HEK293 (cell line): Measurements from ENCODE around the gene RNF151.

Experiments
- CTCF ChIA-PET: fragments of 350-600 bp; formaldehyde crosslinking; extraction: SDS; loops from one replicate; lab custom pipeline; 2021; ENCODE audit warnings: antibody characterized with exemption; lab: Yijun Ruan, JAX
- POLR2A ChIA-PET: fragments of 300-600 bp; formaldehyde crosslinking; extraction: SDS; loops from one replicate; lab custom pipeline; 2020; ENCODE audit warnings: antibody characterized with exemption, inconsistent platforms; lab: Yijun Ruan, JAX
- H3K27ac ChIP-seq: fragments of 200-500 bp; sonication (Bioruptor generic); 2 replicates; pipeline ENCODE4 v1.5.1; 2014; ENCODE audit warnings: low read depth, low read length, control low read depth, inconsistent platforms; ENCODE audit errors: extremely low read depth
- H3K36me3 ChIP-seq, 2 experiments: fragments of 200-500 bp in 1 of 2; sonication (Bioruptor generic) in 1 of 2; 1 replicate in 1 of 2; 2 replicates in 1 of 2; pipeline ENCODE4 v1.5.1; 2014 to 2017; ENCODE audit warnings: inconsistent platforms in 2 of 2, low read length in 2 of 2; ENCODE audit not compliant: control insufficient read depth in 2 of 2, insufficient read depth in 1 of 2
- H3K4me1 ChIP-seq: fragments of 200-500 bp; sonication (Bioruptor generic); 2 replicates; pipeline ENCODE4 v1.5.1; 2014; ENCODE audit warnings: mild to moderate bottlenecking, low read length, inconsistent platforms; ENCODE audit not compliant: control insufficient read depth, insufficient read depth
- H3K4me3 ChIP-seq: 2 replicates; pipeline ENCODE4 v1.5.1; 2011; ENCODE audit warnings: low read depth, mild to moderate bottlenecking, control low read depth, low read length, moderate library complexity
- H3K9me3 ChIP-seq: fragments of 200-500 bp; sonication (Bioruptor generic); 2 replicates; pipeline ENCODE4 v1.5.1; 2014; ENCODE audit warnings: low read depth, low read length, inconsistent platforms; ENCODE audit not compliant: control insufficient read depth, insufficient read depth
- BCL11B ChIP-seq: fragments of 450-650 bp; formaldehyde crosslinking; IDR thresholded peaks from 2 replicates; pipeline ENCODE4 v1.5.1; 2016; ENCODE audit warnings: low read depth, missing biosample characterization, missing genetic modification characterization
- EGR2 ChIP-seq: fragments of 450-650 bp; formaldehyde crosslinking; IDR thresholded peaks from 2 replicates; pipeline ENCODE4 v1.5.1; 2016; ENCODE audit warnings: low read depth, missing biosample characterization, missing genetic modification characterization
- PRDM2 ChIP-seq: fragments of 450-650 bp; formaldehyde crosslinking; IDR thresholded peaks from 2 replicates; pipeline ENCODE4 v1.5.1; 2016; ENCODE audit warnings: missing biosample characterization, missing genetic modification characterization, borderline replicate concordance
- REPIN1 ChIP-seq: fragments of 450-650 bp; formaldehyde crosslinking; IDR thresholded peaks from 2 replicates; pipeline ENCODE4 v1.5.1; 2017; ENCODE audit warnings: missing biosample characterization, missing genetic modification characterization, low read depth
- SP2 ChIP-seq: fragments of 450-650 bp; formaldehyde crosslinking; IDR thresholded peaks from 2 replicates; pipeline ENCODE4 v1.5.1; 2016; ENCODE audit warnings: missing biosample characterization, missing genetic modification characterization
- ZFHX2 ChIP-seq: fragments of 450-650 bp; formaldehyde crosslinking; conservative IDR thresholded peaks from 2 replicates; pipeline ENCODE4 v1.5.1; 2016; ENCODE audit warnings: missing biosample characterization, missing genetic modification characterization
- ZIC2 ChIP-seq: fragments of 450-650 bp; formaldehyde crosslinking; IDR thresholded peaks from 2 replicates; pipeline ENCODE4 v1.5.1; 2016; ENCODE audit warnings: missing biosample characterization, missing genetic modification characterization
- ZNF112 ChIP-seq: fragments of 450-650 bp; formaldehyde crosslinking; IDR thresholded peaks from 2 replicates; pipeline ENCODE4 v1.5.0; 2017; ENCODE audit warnings: missing biosample characterization, missing genetic modification characterization
- ZNF211 ChIP-seq: fragments of 450-650 bp; formaldehyde crosslinking; IDR thresholded peaks from 2 replicates; pipeline ENCODE4 v1.5.1; 2016; ENCODE audit warnings: low read depth, missing biosample characterization, missing genetic modification characterization
- ZNF341 ChIP-seq: fragments of 450-650 bp; formaldehyde crosslinking; IDR thresholded peaks from 2 replicates; pipeline ENCODE4; 2016; ENCODE audit warnings: low read depth, missing biosample characterization, missing genetic modification characterization
- ZNF426 ChIP-seq: fragments of 450-650 bp; formaldehyde crosslinking; IDR thresholded peaks from 2 replicates; pipeline ENCODE4 v1.5.1; 2017; ENCODE audit warnings: missing biosample characterization, missing genetic modification characterization, mild to moderate bottlenecking, inconsistent platforms, moderate library complexity
- ZNF48 ChIP-seq: fragments of 450-650 bp; formaldehyde crosslinking; IDR thresholded peaks from 2 replicates; pipeline ENCODE4 v1.5.1; 2016; ENCODE audit warnings: missing biosample characterization, missing genetic modification characterization
- ZNF600 ChIP-seq: fragments of 450-650 bp; formaldehyde crosslinking; IDR thresholded peaks from 2 replicates; pipeline ENCODE4 v1.5.1; 2016; ENCODE audit warnings: missing biosample characterization, missing genetic modification characterization
- ZNF621 ChIP-seq: fragments of 450-650 bp; formaldehyde crosslinking; IDR thresholded peaks from 2 replicates; pipeline ENCODE4 v1.5.1; 2017; ENCODE audit warnings: missing biosample characterization, missing genetic modification characterization
- ZNF658 ChIP-seq: fragments of 450-650 bp; formaldehyde crosslinking; IDR thresholded peaks from 2 replicates; pipeline ENCODE4; 2016; ENCODE audit warnings: missing biosample characterization, missing genetic modification characterization
- ZNF660 ChIP-seq: fragments of 450-650 bp; IDR thresholded peaks from 2 replicates; pipeline ENCODE4 v1.5.1; 2018; ENCODE audit warnings: missing biosample characterization, mild to moderate bottlenecking, missing genetic modification characterization
- ZNF701 ChIP-seq: fragments of 450-650 bp; formaldehyde crosslinking; IDR thresholded peaks from 2 replicates; pipeline ENCODE4 v1.5.1; 2016; ENCODE audit warnings: missing biosample characterization, missing genetic modification characterization
- ZNF837 ChIP-seq: fragments of 450-650 bp; formaldehyde crosslinking; IDR thresholded peaks from 2 replicates; pipeline ENCODE4 v1.5.1; 2016; ENCODE audit warnings: missing biosample characterization, missing genetic modification characterization
- ZSCAN23 ChIP-seq: fragments of 450-650 bp; formaldehyde crosslinking; IDR thresholded peaks from 2 replicates; pipeline ENCODE4 v1.5.1; 2016; ENCODE audit warnings: missing biosample characterization, missing genetic modification characterization
- ZXDB ChIP-seq: fragments of 450-650 bp; formaldehyde crosslinking; IDR thresholded peaks from 2 replicates; pipeline ENCODE4 v1.5.1; 2016; ENCODE audit warnings: missing biosample characterization, missing genetic modification characterization
- TF ChIP-seq, protein P1 (sequence below): fragments of 450-650 bp; formaldehyde crosslinking; IDR thresholded peaks from 2 replicates; pipeline ENCODE4 v1.5.1; 2016; ENCODE audit warnings: missing biosample characterization, missing genetic modification characterization
- TF ChIP-seq, protein P2 (sequence below): fragments of 450-650 bp; formaldehyde crosslinking; IDR thresholded peaks from 2 replicates; pipeline ENCODE4 v1.5.1; 2016; ENCODE audit warnings: missing biosample characterization, missing genetic modification characterization

Gene RNF151

DNA sequence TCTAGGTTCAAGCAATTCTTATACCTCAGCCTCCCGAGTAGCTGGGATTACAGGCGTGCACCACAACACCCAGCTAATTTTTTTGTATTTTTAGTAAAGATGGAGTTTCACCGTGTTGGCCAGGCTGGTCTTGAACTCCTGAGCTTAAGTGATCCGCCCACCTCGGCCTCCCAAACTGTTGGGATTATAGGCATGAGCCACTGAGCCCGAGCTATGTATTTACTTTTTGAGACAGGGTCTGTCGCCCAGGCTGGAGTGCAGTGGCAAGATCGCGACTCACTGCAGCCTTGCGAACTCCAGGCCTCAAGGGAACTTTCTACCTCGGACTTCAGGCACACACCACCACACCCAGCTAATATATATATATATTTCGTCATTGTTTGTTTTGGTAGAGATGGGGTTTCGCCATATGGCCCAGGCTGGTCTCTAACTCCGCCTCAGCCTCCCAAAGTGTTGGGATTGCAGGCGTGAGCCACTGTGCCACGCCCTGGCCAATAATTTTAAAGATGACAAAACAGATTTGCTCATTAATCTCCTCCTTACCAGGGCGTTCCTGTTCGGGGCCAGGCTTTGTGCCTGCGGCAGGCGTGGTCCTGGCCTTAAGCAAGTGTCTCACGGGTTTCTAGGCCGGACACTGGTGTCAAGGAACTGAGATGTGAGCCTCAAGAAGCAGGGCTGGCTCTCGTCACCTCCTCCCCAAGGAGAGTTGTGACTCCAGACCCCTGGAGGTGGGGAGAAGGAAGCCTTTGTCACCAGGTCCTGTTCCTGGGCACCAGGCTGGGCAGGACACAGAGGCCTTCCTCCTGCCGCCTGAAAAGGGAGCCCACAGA lies 48.7 kb downstream of the RNF151 start (continued):
- peak; percentile 72 for TF ChIP-seq SP2
- TF ChIP-seq ZNF48 = no peak
- no peak for TF ChIP-seq ZNF701 (tag by site-specific recombination)
- no peak for TF ChIP-seq ZNF621 (tag by site-specific recombination)
- TF ChIP-seq ZNF426 (tag by site-specific recombination) = no peak
- no peak for TF ChIP-seq ZNF112 (tag by site-specific recombination)
- no peak for TF ChIP-seq BCL11B (tag by site-specific recombination)
- no peak for TF ChIP-seq ZNF211 (tag by site-specific recombination)
- no peak for TF ChIP-seq REPIN1
- no peak for TF ChIP-seq ZSCAN23
- no peak for TF ChIP-seq ZNF660
- no peak for TF ChIP-seq ZNF837

GRCh38 chr16:2015947-2016208 lies 49.2 kb downstream of the RNF151 start:
- POLR2A ChIA-PET = interaction anchor here (0.5 to 2.4 kb wide), 3 partner anchors 12 to 139 kb away, joined by 3 to 20 read pairs (median 4); partner anchors contain the start of gene TRAF7
- peak; percentile 65; the same call in 1 of the 2 replicates for TF ChIP-seq ZNF600 (tag by site-specific recombination)
- TF ChIP-seq ZXDB = no peak
- TF ChIP-seq ZNF341 (tag by site-specific recombination) = no peak
- 0 out of 2 replicates have a peak, but pooled peaks have one; percentile 54 for TF ChIP-seq PRDM2
- Histone ChIP-seq H3K4me1 (peaks cover 6% of the 10 kb centered on the region), H3K36me3 (no peaks in the 10 kb centered on the region), H3K4me3 (no peak overlapping the region), H3K27ac (peak overlapping the region; percentile 79), H3K9me3 (no peaks in the 10 kb centered on the region)
- CTCF ChIA-PET = interaction anchor here (0.6 to 2.0 kb wide), 8 partner anchors 11 to 153 kb away, joined by 3 to 11 read pairs (median 4); partner anchors contain the start of genes NHERF2, NTHL1 and TSC2

DNA sequence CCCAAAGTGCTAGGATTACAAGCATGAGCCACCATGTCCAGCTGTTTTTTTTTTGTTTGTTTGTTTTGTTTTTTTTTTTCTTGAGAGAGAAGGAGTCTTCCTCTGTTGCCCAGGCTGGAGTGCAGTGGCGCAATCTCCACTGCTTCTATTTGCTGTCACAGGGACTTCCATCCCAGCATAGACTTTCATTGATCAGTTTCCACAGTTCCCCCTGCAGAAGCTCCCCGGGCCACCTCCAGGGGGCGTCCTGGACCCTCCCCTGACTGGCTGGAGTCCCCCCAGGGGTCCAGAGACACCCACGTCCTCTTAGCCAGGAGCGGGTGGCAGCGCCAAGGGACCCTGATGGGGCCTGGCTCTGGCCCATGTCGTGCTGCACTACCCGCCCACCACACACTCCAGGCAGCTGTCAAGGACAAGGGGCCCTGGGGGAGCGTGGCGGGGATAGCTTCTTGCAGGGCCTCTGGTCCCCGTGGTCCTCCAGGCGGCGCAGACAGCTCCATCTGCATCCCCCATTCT lies 49.8 kb downstream of the RNF151 start:
- H3K9me3 ChIP-seq = no peaks in the 10 kb centered on the region
- peaks cover 6% of the 10 kb centered on the region for H3K4me1 ChIP-seq
- peak; percentile 67 for TF ChIP-seq EGR2 (tag by site-specific recombination)
- TF ChIP-seq ZIC2 (tag by site-specific recombination) = peak; percentile 63
- no peak for TF ChIP-seq ZNF658 (tag by site-specific recombination)
- peak; percentile 79 for TF ChIP-seq ZFHX2 (tag by site-specific recombination)
- TF ChIP-seq REPIN1 = no peak
- TF ChIP-seq, protein P1, sequence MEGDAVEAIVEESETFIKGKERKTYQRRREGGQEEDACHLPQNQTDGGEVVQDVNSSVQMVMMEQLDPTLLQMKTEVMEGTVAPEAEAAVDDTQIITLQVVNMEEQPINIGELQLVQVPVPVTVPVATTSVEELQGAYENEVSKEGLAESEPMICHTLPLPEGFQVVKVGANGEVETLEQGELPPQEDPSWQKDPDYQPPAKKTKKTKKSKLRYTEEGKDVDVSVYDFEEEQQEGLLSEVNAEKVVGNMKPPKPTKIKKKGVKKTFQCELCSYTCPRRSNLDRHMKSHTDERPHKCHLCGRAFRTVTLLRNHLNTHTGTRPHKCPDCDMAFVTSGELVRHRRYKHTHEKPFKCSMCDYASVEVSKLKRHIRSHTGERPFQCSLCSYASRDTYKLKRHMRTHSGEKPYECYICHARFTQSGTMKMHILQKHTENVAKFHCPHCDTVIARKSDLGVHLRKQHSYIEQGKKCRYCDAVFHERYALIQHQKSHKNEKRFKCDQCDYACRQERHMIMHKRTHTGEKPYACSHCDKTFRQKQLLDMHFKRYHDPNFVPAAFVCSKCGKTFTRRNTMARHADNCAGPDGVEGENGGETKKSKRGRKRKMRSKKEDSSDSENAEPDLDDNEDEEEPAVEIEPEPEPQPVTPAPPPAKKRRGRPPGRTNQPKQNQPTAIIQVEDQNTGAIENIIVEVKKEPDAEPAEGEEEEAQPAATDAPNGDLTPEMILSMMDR (tag by site-specific recombination) = peak; percentile 52
- TF ChIP-seq, protein P2, sequence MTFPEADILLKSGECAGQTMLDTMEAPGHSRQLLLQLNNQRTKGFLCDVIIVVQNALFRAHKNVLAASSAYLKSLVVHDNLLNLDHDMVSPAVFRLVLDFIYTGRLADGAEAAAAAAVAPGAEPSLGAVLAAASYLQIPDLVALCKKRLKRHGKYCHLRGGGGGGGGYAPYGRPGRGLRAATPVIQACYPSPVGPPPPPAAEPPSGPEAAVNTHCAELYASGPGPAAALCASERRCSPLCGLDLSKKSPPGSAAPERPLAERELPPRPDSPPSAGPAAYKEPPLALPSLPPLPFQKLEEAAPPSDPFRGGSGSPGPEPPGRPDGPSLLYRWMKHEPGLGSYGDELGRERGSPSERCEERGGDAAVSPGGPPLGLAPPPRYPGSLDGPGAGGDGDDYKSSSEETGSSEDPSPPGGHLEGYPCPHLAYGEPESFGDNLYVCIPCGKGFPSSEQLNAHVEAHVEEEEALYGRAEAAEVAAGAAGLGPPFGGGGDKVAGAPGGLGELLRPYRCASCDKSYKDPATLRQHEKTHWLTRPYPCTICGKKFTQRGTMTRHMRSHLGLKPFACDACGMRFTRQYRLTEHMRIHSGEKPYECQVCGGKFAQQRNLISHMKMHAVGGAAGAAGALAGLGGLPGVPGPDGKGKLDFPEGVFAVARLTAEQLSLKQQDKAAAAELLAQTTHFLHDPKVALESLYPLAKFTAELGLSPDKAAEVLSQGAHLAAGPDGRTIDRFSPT (tag by site-specific recombination) = peak; percentile 59; the same call in 1 of the 2 replicates
- ChIA-PET CTCF (interaction anchor here (0.6 to 2.0 kb wide), 10 partner anchors 11 to 152 kb away, joined by 3 to 11 read pairs (median 3); partner anchors contain the start of genes NHERF2, NTHL1, TRAF7 and TSC2), POLR2A (interaction anchor here (0.5 to 2.4 kb wide), 4 partner anchors 11 to 139 kb away, joined by 3 to 20 read pairs (median 4); partner anchors contain the start of gene TRAF7)
- no peaks in the 10 kb centered on the region for H3K36me3 ChIP-seq
- H3K4me3 ChIP-seq = no peak overlapping the region
- no peak overlapping the region for H3K27ac ChIP-seq
